ACC112 (cell line): ENCODE data around the gene CADM3.

Experiments
- H2AFZ ChIP-seq: fragments of 200-600 bp; sonication (generic); one replicate; pipeline ENCODE4 v1.6.0; 2017; ENCODE audit warnings: antibody characterized with exemption, low read length; ENCODE audit not compliant: unreplicated experiment
- H3K27ac ChIP-seq: fragments of 200-600 bp; sonication (generic); 2 replicates; pipeline ENCODE4 v1.5.1; 2014; ENCODE audit warnings: low read depth, mild to moderate bottlenecking, antibody characterized with exemption, low read length, moderate library complexity
- H3K27me3 ChIP-seq: fragments of 200-600 bp; sonication (generic); 2 replicates; pipeline ENCODE4 v1.6.1; 2014; ENCODE audit warnings: mild to moderate bottlenecking, antibody characterized with exemption, low read length, moderate library complexity, mixed read lengths; ENCODE audit not compliant: insufficient read depth
- H3K36me3 ChIP-seq: fragments of 200-600 bp; sonication (generic); 2 replicates; pipeline ENCODE4 v1.6.1; 2016; ENCODE audit warnings: mild to moderate bottlenecking, antibody characterized with exemption, low read length, moderate library complexity, mixed read lengths; ENCODE audit not compliant: insufficient read depth
- H3K4me1 ChIP-seq: fragments of 200-600 bp; sonication (generic); one replicate; pipeline ENCODE4 v1.6.1; 2016; ENCODE audit warnings: low read length, mixed read lengths; ENCODE audit not compliant: insufficient read depth, unreplicated experiment, control insufficient read depth
- H3K4me3 ChIP-seq: fragments of 200-600 bp; sonication (generic); 2 replicates; pipeline ENCODE4 v1.5.1; 2014; ENCODE audit warnings: mild to moderate bottlenecking, low read depth, low read length
- H3K79me2 ChIP-seq: fragments of 200-600 bp; sonication (generic); one replicate; pipeline ENCODE4 v1.6.0; 2016; ENCODE audit warnings: low read length; ENCODE audit not compliant: control insufficient read depth, unreplicated experiment, insufficient read depth

Gene CADM3, protein sequence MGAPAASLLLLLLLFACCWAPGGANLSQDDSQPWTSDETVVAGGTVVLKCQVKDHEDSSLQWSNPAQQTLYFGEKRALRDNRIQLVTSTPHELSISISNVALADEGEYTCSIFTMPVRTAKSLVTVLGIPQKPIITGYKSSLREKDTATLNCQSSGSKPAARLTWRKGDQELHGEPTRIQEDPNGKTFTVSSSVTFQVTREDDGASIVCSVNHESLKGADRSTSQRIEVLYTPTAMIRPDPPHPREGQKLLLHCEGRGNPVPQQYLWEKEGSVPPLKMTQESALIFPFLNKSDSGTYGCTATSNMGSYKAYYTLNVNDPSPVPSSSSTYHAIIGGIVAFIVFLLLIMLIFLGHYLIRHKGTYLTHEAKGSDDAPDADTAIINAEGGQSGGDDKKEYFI

DNA sequence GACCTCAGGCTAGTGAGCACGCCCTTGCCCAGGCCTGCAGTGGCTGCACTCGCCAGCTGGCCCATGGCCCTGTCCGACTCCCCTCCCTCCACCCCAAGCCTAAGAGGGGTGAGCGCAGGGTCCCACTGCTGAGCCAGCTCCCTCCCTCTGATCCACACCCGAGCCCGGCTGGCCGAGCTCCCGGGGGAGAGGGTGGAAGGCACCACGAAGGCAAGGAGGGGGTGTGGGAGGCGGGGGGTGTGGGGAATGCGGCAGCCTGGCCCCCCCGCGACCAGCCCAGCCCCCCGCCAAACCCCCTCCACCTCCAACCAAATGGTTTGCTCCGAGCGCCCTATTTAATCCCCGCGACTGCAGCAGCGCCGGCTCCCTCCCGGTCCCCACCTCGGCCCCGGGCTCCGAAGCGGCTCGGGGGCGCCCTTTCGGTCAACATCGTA, at the start of gene CADM3:
Gene CADM3, plus strand, starts transcription at position 362 of the 434 bp plus-strand sequence. CDS start 151 bp downstream, outside the sequence.
- H3K27ac ChIP-seq, result no peak within 1 kb of the TSS
- H3K4me3 ChIP-seq, result peak within 1 kb of the TSS; percentile 66
- no peak within 1 kb of the TSS for H2AFZ ChIP-seq
- peaks cover 98% of the 10 kb centered on the region for H3K27me3 ChIP-seq
- H3K4me1 ChIP-seq, result no peaks in the 10 kb centered on the region
- H3K79me2 ChIP-seq, result no peaks in the 10 kb centered on the region
- H3K36me3 ChIP-seq, result no peaks in the 10 kb centered on the region

DNA sequence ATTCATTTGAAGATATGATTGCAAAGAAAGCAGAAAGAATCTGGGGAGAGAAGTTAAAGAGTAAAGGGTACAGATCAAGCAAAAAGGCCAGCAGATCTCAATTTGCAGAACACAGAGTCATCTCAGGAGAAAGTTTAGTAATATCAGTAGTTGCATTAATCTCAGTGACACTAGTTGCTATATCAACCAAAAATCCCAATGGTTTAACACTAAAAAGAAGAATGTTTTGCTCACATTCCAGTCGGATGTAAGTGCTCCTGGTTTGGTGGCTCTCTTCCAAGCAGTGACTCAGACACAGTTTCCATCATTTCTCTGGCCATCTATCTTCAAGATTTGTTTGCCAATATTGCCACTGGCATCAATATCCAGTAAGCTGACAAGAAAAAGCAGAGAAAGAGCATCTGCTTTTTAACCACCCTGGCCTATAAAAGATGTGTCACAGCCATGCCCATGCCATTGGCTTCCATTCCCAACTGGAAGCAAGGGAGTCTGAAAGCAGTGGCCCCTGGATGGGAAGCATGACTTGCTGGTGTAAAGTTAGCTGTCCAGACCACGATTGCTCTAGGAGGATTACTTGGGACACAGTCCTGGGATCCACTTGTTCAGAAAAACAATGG, 49.3 kb upstream of the CADM3 start:
- Histone ChIP-seq H3K27ac (no peak overlapping the region), H3K4me1 (peaks cover 8% of the 10 kb centered on the region), H3K27me3 (peaks cover 31% of the 10 kb centered on the region), H3K79me2 (no peaks in the 10 kb centered on the region), H2AFZ (no peak overlapping the region), H3K36me3 (no peaks in the 10 kb centered on the region), H3K4me3 (no peak overlapping the region)

DNA sequence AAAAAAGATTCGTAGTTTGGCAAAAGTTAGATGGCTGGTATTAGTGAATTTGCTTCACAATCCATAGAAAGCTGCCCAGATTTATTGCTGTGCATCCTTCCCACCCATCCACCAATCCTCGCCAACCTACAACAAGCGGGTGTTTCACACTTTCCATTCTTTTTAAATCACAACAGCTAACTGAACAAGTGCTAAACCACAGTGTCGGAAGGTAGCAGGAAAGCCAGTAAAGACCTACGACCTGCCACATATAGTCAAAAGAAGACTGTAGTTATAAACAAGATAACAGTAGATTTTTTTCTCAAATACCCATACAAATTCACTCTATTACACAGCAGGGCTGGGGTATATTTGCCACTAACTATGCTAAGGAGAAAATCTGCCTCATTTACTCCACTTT, 47.8 kb upstream of the CADM3 start:
- Histone ChIP-seq H3K4me1 (peaks cover 8% of the 10 kb centered on the region), H3K79me2 (no peaks in the 10 kb centered on the region), H3K4me3 (no peak overlapping the region), H3K36me3 (no peaks in the 10 kb centered on the region), H2AFZ (no peak overlapping the region), H3K27me3 (peaks cover 28% of the 10 kb centered on the region), H3K27ac (no peak overlapping the region)

DNA sequence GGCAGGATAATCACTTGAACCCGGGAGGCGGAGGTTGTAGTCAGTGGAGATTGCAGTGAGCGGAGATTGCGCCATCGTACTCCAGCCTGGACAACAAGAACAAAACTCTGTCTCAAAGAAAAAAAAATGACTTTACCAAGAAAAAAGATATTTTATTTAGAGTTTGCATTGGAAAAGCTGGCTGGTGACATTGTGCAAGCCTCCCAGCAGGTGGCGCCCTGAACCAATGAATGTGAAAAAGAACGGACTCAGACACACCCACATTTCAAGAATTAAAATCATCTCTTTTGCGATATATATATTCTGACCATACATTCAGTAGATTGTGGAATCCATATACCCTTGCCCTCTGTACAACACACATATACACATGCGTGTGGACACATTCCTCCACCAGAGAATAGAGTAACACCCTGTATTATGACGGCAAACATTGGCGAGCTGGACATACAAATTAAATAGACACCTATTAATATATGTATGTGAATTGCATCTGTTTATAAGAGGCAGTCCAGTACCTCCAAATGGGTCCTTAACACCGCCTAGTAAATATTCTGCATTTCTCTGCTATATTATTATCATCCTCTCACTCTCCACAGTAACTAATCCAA, 39.0 kb upstream of the CADM3 start:
- Histone ChIP-seq H3K79me2 (no peaks in the 10 kb centered on the region), H3K4me1 (no peaks in the 10 kb centered on the region), H3K4me3 (no peak overlapping the region), H2AFZ (no peak overlapping the region), H3K27ac (no peak overlapping the region), H3K27me3 (peaks cover 56% of the 10 kb centered on the region), H3K36me3 (no peaks in the 10 kb centered on the region)

DNA sequence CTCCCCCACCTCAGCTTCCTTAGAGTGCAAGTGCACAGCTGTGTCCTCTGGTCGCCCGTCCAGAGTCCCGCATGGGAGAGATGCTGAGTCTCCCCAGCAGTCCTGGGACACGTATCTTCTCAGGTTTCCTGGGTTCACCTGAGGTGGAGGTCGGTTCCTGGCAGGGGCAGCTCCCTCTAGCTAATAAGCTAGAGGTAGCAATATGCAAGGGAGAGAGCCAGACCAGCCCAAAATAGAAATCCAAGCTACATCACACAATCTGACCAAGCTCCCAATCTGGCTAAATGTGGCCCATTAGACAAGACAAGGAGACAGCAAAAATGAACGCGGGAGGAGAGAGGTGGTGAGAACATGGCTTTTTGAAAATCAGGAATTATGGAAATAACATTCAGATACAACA, 30.9 kb upstream of the CADM3 start:
- Histone ChIP-seq H3K4me3 (no peak overlapping the region), H3K79me2 (no peaks in the 10 kb centered on the region), H2AFZ (no peak overlapping the region), H3K27me3 (peaks cover 90% of the 10 kb centered on the region), H3K27ac (no peak overlapping the region), H3K36me3 (no peaks in the 10 kb centered on the region), H3K4me1 (no peaks in the 10 kb centered on the region)

DNA sequence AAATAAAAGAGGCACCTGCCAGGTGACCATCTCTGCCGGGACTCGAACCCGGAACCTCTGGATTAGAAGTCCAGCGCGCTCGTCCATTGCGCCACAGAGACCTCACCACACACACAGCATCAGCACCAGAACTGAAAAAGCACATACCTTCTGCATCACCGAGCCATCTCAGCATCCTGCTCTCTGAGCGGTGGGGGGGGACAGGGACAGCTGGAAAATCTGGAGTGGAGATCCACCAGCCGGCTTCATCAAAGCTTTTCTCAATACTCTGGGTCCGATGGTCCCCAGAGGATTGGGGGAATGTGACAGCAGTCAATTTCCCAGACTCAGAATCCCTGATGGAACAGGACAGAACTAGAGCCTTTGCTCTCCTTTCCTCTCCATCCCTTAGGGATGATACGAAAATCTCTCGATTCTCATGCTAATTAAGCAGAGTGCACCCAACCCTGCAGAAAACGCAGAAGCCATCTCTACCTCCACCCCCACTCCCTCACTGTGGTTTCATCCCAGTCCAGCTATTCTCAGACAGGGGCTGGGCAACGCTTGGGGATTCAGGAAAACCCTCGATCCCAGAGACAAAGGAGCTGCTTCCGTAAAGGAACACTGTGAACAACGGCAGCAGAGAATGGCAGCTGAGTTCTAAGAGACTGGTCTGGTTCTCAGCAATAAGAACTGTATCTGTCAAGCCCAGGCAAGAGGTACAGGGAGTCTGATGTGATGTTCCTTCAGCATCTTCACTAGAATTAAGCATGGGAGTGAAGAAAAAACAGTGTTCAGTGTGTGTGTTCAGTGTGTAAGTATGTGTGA, 29.6 kb upstream of the CADM3 start:
- Histone ChIP-seq H3K4me1 (no peaks in the 10 kb centered on the region), H2AFZ (no peak overlapping the region), H3K79me2 (no peaks in the 10 kb centered on the region), H3K4me3 (peak overlapping the region; percentile 25), H3K27ac (no peak overlapping the region), H3K27me3 (peaks cover 83% of the 10 kb centered on the region), H3K36me3 (no peaks in the 10 kb centered on the region)

DNA sequence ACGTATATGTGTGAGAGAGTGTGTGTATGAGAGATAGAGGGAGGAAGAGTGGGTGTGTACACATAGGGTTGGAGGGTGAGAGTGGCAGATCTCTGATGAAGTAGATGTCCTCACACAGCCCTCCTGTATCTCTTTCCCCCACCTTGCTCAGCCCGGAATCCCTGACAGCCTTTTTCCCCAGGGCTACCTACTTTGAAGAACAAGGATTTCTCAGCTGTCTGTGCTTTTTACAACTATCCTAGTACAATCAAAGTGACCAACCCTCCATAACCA, 29.1 kb upstream of the CADM3 start:
- peaks cover 84% of the 10 kb centered on the region for H3K27me3 ChIP-seq
- no peaks in the 10 kb centered on the region for H3K79me2 ChIP-seq
- no peak overlapping the region for H3K27ac ChIP-seq
- H3K4me3 ChIP-seq, result no peak overlapping the region
- H3K4me1 ChIP-seq, result no peaks in the 10 kb centered on the region
- no peak overlapping the region for H2AFZ ChIP-seq
- no peaks in the 10 kb centered on the region for H3K36me3 ChIP-seq

DNA sequence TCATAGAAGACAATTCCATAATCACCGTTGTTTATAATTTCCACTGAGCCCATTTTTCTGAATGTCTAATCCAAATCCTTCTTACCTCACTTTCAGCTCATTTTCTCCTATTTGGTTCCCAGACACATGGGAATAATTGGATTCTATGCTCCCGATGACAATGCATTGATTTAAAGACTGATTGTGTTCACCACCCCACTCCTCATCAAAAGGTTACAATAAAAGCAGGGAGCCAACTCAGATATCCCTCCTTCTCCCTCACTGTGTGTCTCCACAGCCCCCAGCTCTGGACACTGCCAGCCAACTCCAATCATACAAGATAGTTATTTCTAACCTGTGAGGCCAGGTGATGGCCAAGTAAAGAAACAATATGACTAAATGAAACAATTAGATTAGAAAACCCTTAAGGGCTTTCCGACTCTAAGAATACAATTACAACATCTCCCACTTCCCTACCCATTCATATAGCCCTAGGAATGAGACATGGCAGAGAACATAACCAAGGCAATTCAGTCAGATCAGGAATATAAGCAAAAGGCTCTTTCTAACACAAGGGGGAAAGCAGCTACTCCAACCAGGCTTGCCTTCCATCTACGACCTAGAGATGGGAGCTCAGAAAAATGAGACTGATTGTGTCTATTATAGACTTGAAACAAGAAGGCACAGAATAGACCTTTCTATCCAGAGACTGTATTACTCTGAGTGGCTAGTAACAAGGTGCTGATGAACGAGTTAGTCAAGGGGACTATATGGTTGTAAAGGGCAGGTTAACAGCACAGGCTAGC, 28.5 kb upstream of the CADM3 start:
- Histone ChIP-seq H2AFZ (no peak overlapping the region), H3K79me2 (no peaks in the 10 kb centered on the region), H3K4me1 (no peaks in the 10 kb centered on the region), H3K27me3 (peaks cover 84% of the 10 kb centered on the region), H3K27ac (no peak overlapping the region), H3K36me3 (no peaks in the 10 kb centered on the region), H3K4me3 (no peak overlapping the region)

DNA sequence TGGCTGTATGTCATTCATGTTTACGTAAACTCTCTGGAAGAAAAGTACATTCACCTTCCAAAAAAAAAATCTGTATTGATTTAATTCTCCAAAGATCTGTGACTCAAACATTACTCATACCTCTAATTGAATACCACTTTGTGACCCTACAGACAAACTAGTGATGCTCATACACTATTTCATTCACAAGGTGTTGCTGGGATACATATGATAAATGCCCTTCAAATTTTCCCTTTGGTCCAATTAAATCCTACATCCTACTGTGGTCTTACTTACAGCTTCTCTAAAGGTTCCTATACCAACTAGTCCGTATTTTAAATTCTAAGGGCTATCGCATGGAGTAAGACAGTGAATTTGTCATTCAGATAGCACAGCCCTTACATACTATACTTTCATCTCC, 26.8 kb upstream of the CADM3 start:
- H3K36me3 ChIP-seq, result no peaks in the 10 kb centered on the region
- H3K27me3 ChIP-seq, result peaks cover 70% of the 10 kb centered on the region
- no peaks in the 10 kb centered on the region for H3K4me1 ChIP-seq
- H3K4me3 ChIP-seq, result no peak overlapping the region
- no peaks in the 10 kb centered on the region for H3K79me2 ChIP-seq
- H2AFZ ChIP-seq, result no peak overlapping the region
- no peak overlapping the region for H3K27ac ChIP-seq

DNA sequence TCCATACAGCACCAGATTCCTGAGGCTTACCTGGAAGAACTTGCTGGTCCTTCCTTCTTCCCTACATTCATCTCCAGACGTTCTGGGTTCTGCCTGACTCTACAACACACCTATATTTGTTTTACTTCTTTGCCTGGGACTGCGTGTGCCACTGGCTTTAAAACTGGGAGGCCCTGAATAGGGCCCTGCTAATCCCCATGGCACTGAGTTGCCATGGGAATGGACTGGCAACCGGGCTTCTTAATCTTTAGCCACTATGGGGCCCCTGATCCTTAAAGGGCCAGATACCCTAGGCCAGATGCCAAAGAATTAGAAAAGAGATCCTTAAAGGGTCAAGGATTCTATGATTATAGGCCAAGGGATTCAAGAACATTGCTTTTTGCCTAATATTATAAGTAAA, 24.4 kb upstream of the CADM3 start:
- Histone ChIP-seq H2AFZ (no peak overlapping the region), H3K4me3 (no peak overlapping the region), H3K27ac (no peak overlapping the region), H3K4me1 (no peaks in the 10 kb centered on the region), H3K79me2 (no peaks in the 10 kb centered on the region), H3K36me3 (no peaks in the 10 kb centered on the region), H3K27me3 (peaks cover 58% of the 10 kb centered on the region)
